ENCODE results near the gene TEKTIP1. TPM values are rescaled to one million over a fixed set of nuclear protein-coding genes. Genes with fewer than 3 reads are reported as not detected.

Gene TEKTIP1
- total and polyA plus RNA-seq, 10 of the 15 experiments (the other 5 are each of a cell fraction or from before 2014, with no cell fraction given), result 0.18 to 2.6 (median 0.60) TPM; not detected in 5

DNA sequence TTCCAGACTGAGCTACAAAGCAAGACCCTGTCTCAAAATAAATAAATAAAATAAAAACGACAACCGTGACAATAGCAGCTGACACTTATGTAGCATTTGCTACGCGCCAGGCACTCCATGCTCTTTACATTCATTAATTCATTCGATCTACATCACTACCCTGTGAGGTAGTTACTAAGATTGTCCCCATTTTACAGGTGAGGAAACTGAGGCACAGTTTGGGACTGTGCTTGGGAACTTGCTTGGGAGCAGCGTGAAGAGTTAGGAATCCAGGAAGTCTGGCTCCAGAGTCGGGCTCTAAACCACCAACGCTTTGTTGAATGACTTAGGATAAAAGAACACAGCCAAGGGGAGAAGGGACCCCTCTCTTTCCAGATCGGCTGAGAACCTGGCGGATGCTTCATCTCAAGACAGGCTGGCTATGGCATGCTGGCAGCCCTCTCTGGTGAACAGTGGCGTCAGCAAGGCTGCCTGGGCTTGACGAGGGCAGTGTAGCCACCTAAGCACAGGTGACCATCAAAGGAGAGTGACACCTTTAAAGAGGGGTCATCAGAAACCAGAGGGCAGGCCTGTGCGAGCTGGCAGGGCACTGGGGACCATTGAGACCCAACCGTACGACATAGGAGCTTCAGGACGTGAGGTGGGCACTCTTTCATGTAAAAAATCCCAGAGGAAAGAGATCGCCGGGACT lies 39.1 kb upstream of the TEKTIP1 start (continued):
- TF ChIP-seq BCLAF1 (IDR thresholded peaks at IDR 0.05), result no peak

- 0% methylated on average over 52 of the region's 52 CpGs for WGBS (ENCODE audit: insufficient coverage, insufficient replicate concordance, low lambda C conversion rate, missing lambda C conversion rate)
- peak within 1 kb of the TSS; percentile 97 for H3K9ac ChIP-seq (ENCODE audit: control insufficient read depth, insufficient read depth, low read length)
- FAIRE-seq (peak; percentile 100), ATAC-seq (peak; percentile 94), DNase-seq (ENCODE audit: low read depth, low spot score) (peak; percentile 97)
- H3K4me1 ChIP-seq (ENCODE audit: control insufficient read depth, insufficient read depth, low read length), result peaks cover 2% of the 10 kb centered on the region; the same call in 1 of the 2 replicates
- H3K27me3 ChIP-seq (replicated peaks in 1 of 2; ENCODE audit: control insufficient read depth in 2 of 2, insufficient read depth in 2 of 2, low read length in 1 of 2), result no peaks in the 10 kb centered on the region
- H3K4me2 ChIP-seq (ENCODE audit: control insufficient read depth, insufficient read depth), result peak within 1 kb of the TSS; percentile 98
- ChIA-PET POLR2A (interaction anchor here (0.8 to 1.6 kb wide), 2 partner anchors 56 to 262 kb away, joined by 4 to 5 read pairs; partner anchors contain the start of gene MRPL54), SMC1A (ENCODE audit: uncharacterized antibody, unreplicated experiment) (interaction anchor here (1.0 kb wide), 1 partner anchor 56 kb away, joined by 3 read pairs; no protein-coding TSS in a partner anchor), CTCF (interaction anchor here (0.8 to 1.4 kb wide), 4 partner anchors 16 to 195 kb away, joined by 3 to 4 read pairs (median 4); no protein-coding TSS in a partner anchor), RAD21 (ENCODE audit: unreplicated experiment) (interaction anchor here (1.2 kb wide), 1 partner anchor 17 kb away, joined by 3 read pairs; no protein-coding TSS in a partner anchor)
- peaks cover 16% of the 10 kb centered on the region for H3K79me2 ChIP-seq (ENCODE audit: control insufficient read depth, insufficient read depth, low read length)
- intact Hi-C loops (cut with micrococcal nuclease; ENCODE audit: unreplicated experiment) (no loop called here), in situ Hi-C loops (cut with MboI) (no loop called here)
- BruUV-seq (replicated peaks), result no TSS peak
- no peaks in the 10 kb centered on the region for H4K20me1 ChIP-seq (ENCODE audit: control insufficient read depth, insufficient read depth)
- peaks cover 2 to 3% of the 10 kb centered on the region in 2 experiments; a peak in 3 of 4 replicates for H3K36me3 ChIP-seq (ENCODE audit: control insufficient read depth in 2 of 2, insufficient read depth in 2 of 2, low read length in 1 of 2)
- no peaks in the 10 kb centered on the region; the same call in 2 of the 3 replicates for H3K9me3 ChIP-seq (replicated peaks; ENCODE audit: control insufficient read depth, insufficient read depth, low read length)
- peak within 1 kb of the TSS; percentile 100 for H2AFZ ChIP-seq (ENCODE audit: control insufficient read depth, low read depth, low read length)
- H3K4me3 ChIP-seq, result peak within 1 kb of the TSS; percentile 85
- peak within 1 kb of the TSS; percentile 99 for H3K27ac ChIP-seq (ENCODE audit: control insufficient read depth, insufficient read depth)
- peak; percentile 100 for TF ChIP-seq ZNF207 (IDR thresholded peaks at IDR 0.05; ENCODE audit: borderline replicate concordance)
- peak; percentile 96 for TF ChIP-seq CBFB (IDR thresholded peaks at IDR 0.05; ENCODE audit: low read depth)
- no peak for TF ChIP-seq MTA3 (IDR thresholded peaks at IDR 0.05; ENCODE audit: borderline replicate concordance, low read length)
- TF ChIP-seq ESRRA (IDR thresholded peaks at IDR 0.05; ENCODE audit: low read length), result no peak
- peak; percentile 41; the same call in 1 of the 2 replicates for TF ChIP-seq BRCA1 (IDR thresholded peaks at IDR 0.05; ENCODE audit: low read depth, low read length)
- TF ChIP-seq IKZF1 (conservative IDR thresholded peaks at IDR 0.05), result peak; percentile 91
- TF ChIP-seq, protein P1, sequence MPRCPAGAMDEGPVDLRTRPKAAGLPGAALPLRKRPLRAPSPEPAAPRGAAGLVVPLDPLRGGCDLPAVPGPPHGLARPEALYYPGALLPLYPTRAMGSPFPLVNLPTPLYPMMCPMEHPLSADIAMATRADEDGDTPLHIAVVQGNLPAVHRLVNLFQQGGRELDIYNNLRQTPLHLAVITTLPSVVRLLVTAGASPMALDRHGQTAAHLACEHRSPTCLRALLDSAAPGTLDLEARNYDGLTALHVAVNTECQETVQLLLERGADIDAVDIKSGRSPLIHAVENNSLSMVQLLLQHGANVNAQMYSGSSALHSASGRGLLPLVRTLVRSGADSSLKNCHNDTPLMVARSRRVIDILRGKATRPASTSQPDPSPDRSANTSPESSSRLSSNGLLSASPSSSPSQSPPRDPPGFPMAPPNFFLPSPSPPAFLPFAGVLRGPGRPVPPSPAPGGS (IDR thresholded peaks at IDR 0.05; ENCODE audit: borderline replicate concordance, insufficient read depth, low read depth, low read length, poor library complexity, severe bottlenecking), result no peak
- TF ChIP-seq ZNF622 (IDR thresholded peaks at IDR 0.05), result no peak
- TF ChIP-seq RUNX3 (IDR thresholded peaks at IDR 0.05; ENCODE audit: low read length), result peak; percentile 97
- no peak for TF ChIP-seq MEF2B (IDR thresholded peaks at IDR 0.05; ENCODE audit: partially characterized antibody, poor library complexity, severe bottlenecking)
- no peak for TF ChIP-seq BMI1 (IDR thresholded peaks at IDR 0.05; ENCODE audit: borderline replicate concordance)
- TF ChIP-seq, protein P2, sequence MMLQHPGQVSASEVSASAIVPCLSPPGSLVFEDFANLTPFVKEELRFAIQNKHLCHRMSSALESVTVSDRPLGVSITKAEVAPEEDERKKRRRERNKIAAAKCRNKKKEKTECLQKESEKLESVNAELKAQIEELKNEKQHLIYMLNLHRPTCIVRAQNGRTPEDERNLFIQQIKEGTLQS (IDR thresholded peaks at IDR 0.05; ENCODE audit: borderline replicate concordance, extremely low read depth, low read depth, low read length), result peak; percentile 86
Observed at GRCh38 chr19:3500429-3501101, 38.4 kb upstream of the TEKTIP1 start, which contains the start of gene DOHH. TSS of gene DOHH (minus strand) at chr19:3500674. CDS start at chr19:3496814, 3,860 bp downstream.
